Measurements from ENCODE around the gene ZNF438. TPM values are rescaled to one million over a fixed set of nuclear protein-coding genes. Genes with fewer than 3 reads are reported as not detected.

Gene ZNF438
- polyA plus RNA-seq, 3 donors: 5.4 to 11.1 (median 9.3) TPM

GRCh38 chr10:30842185-30842584 is 189.5 kb downstream of the ZNF438 start:
- peaks cover 29 to 36% of the 10 kb centered on the region in 2 donors for H3K36me3 Mint-ChIP-seq
- intact Hi-C loops (cut with micrococcal nuclease): no loop called here
- WGBS (ENCODE audit: insufficient coverage): 100% methylated on average over 1 of the region's 1 CpG

GRCh38 chr10:30840395-30841050 is 191.1 kb downstream of the ZNF438 start:
- H3K36me3 Mint-ChIP-seq: peaks cover 30 to 35% of the 10 kb centered on the region in 2 donors
- no peak overlapping the region for H3K27ac Mint-ChIP-seq
- H3K9me3 ChIP-seq (replicated peaks in 1 of 2; ENCODE audit: control insufficient read depth in 1 of 2, insufficient read depth in 1 of 2, low read length in 2 of 2): no peaks in the 10 kb centered on the region
- H2AFZ ChIP-seq (ENCODE audit: insufficient read depth, low read depth, low read length, poor library complexity, severe bottlenecking): no peak overlapping the region
- DNase-seq: no peak
- no peak overlapping the region for H3K4me3 Mint-ChIP-seq
- intact Hi-C loops (cut with micrococcal nuclease): no loop called here
- no CpG with 5 or more reads among the region's 6 CpGs for WGBS (ENCODE audit: insufficient coverage)
- no peaks in the 10 kb centered on the region for H3K27me3 ChIP-seq (ENCODE audit: control insufficient read depth in 2 of 2, insufficient read depth in 2 of 2, low read length in 2 of 2)
- peaks cover 7 to 26% of the 10 kb centered on the region in 2 donors for H3K36me3 ChIP-seq (replicated peaks in 1 of 2; ENCODE audit: control insufficient read depth in 1 of 2, insufficient read depth in 2 of 2, low read length in 2 of 2)
- H3K4me1 Mint-ChIP-seq: peaks cover 4% of the 10 kb centered on the region
- TF ChIP-seq CTCF (IDR thresholded peaks at IDR 0.05): no peak
- peaks cover 0 to 2% (median 0%) of the 10 kb centered on the region in 3 donors for H3K27me3 Mint-ChIP-seq (ENCODE audit: low read depth in 3 of 3)
- H3K27ac ChIP-seq (ENCODE audit: low read depth in 1 of 2, low read length in 2 of 2): no peak overlapping the region
- H3K9ac ChIP-seq (ENCODE audit: insufficient read depth, low read length, poor library complexity, severe bottlenecking): no peak overlapping the region
- H3K4me2 ChIP-seq (replicated peaks; ENCODE audit: extremely low read depth, low read length, poor library complexity, severe bottlenecking): no peak overlapping the region
- no peak overlapping the region for H3K4me3 ChIP-seq (replicated peaks in 1 of 3; ENCODE audit: low read depth in 2 of 3, low read length in 3 of 3)
- H3K9me3 Mint-ChIP-seq: peaks cover 0 to 3% (median 0%) of the 10 kb centered on the region in 7 donors
- no peaks in the 10 kb centered on the region for H4K20me1 ChIP-seq (ENCODE audit: insufficient read depth, low read length)
- no peaks in the 10 kb centered on the region for H3K79me2 ChIP-seq (ENCODE audit: insufficient read depth, low read length)
- H3K4me1 ChIP-seq (ENCODE audit: control insufficient read depth in 1 of 2, insufficient read depth in 2 of 2, low read length in 2 of 2): peaks cover 0 to 6% of the 10 kb centered on the region in 2 donors

More at GRCh38 chr10:30842185-30842584, 189.5 kb downstream of the ZNF438 start:
- Histone ChIP-seq H3K4me1 (ENCODE audit: control insufficient read depth in 1 of 2, insufficient read depth in 2 of 2, low read length in 2 of 2) (peaks cover 0 to 6% of the 10 kb centered on the region in 2 donors), H2AFZ (ENCODE audit: insufficient read depth, low read depth, low read length, poor library complexity, severe bottlenecking) (no peak overlapping the region), H3K9me3 (replicated peaks in 1 of 2; ENCODE audit: control insufficient read depth in 1 of 2, insufficient read depth in 1 of 2, low read length in 2 of 2) (no peaks in the 10 kb centered on the region), H3K79me2 (ENCODE audit: insufficient read depth, low read length) (no peaks in the 10 kb centered on the region), H3K4me3 (replicated peaks in 1 of 3; ENCODE audit: low read depth in 2 of 3, low read length in 3 of 3) (no peak overlapping the region), H3K36me3 (replicated peaks in 1 of 2; ENCODE audit: control insufficient read depth in 1 of 2, insufficient read depth in 2 of 2, low read length in 2 of 2) (peaks cover 8 to 38% of the 10 kb centered on the region in 2 donors), H3K27ac (ENCODE audit: low read depth in 1 of 2, low read length in 2 of 2) (no peak overlapping the region), H3K27me3 (ENCODE audit: control insufficient read depth in 2 of 2, insufficient read depth in 2 of 2, low read length in 2 of 2) (no peaks in the 10 kb centered on the region), H3K9ac (ENCODE audit: insufficient read depth, low read length, poor library complexity, severe bottlenecking) (no peak overlapping the region), H4K20me1 (ENCODE audit: insufficient read depth, low read length) (no peaks in the 10 kb centered on the region), H3K4me2 (replicated peaks; ENCODE audit: extremely low read depth, low read length, poor library complexity, severe bottlenecking) (no peak overlapping the region)
- Mint-ChIP-seq H3K4me1 (peaks cover 7% of the 10 kb centered on the region), H3K4me3 (no peak overlapping the region), H3K9me3 (peaks cover 0 to 2% (median 0%) of the 10 kb centered on the region in 7 donors), H3K27me3 (ENCODE audit: low read depth in 3 of 3) (peaks cover 0 to 2% (median 0%) of the 10 kb centered on the region in 3 donors), H3K27ac (peak overlapping the region in 3 of 7 donors; percentile 18 to 58 (median 47))
- no peak for DNase-seq
- no peak for TF ChIP-seq CTCF (IDR thresholded peaks at IDR 0.05)
